GM12878 (cell line): Measurements from ENCODE around the gene CD55. TPM values are rescaled to one million over a fixed set of nuclear protein-coding genes. Genes with fewer than 3 reads are reported as not detected.

ENCODE experiments used
- ATAC-seq: fragments of 200-7000 bp; cut with Tn5 transposase; 3 replicates; pipeline ENCODE4 v1.9.1; 2020; ENCODE audit warnings: mild to moderate bottlenecking, moderate library complexity
- BruUV-seq: library from RNA; stranded (reverse); fragments of 400-500 nt; replicated peaks from 2 replicates; lab custom pipeline; 2021; lab: Mats Ljungman, UMichigan
- CTCF ChIA-PET: fragments of 300-600 bp; sonication (Branson Sonifier 250); formaldehyde crosslinking; extraction: SDS; loops from one replicate; lab custom pipeline; 2021; ENCODE audit warnings: inconsistent platforms; lab: Yijun Ruan, JAX
- POLR2A ChIA-PET: fragments of 350-600 bp; formaldehyde crosslinking; extraction: SDS; loops from one replicate; lab custom pipeline; 2021; ENCODE audit warnings: inconsistent platforms; lab: Charles Lee
- RAD21 ChIA-PET: fragments of 300-600 bp; sonication (Branson Sonifier 250); formaldehyde crosslinking; loops from one replicate; lab custom pipeline; 2023; ENCODE audit warnings: antibody characterized with exemption; ENCODE audit not compliant: unreplicated experiment; lab: Charles Lee
- SMC1A ChIA-PET: fragments of 300-600 bp; sonication (Branson Sonifier 250); formaldehyde crosslinking; loops from one replicate; lab custom pipeline; 2023; ENCODE audit not compliant: unreplicated experiment, uncharacterized antibody; lab: Charles Lee
- DNase-seq: peaks from one replicate; pipeline ENCODE4 v3.0.0-alpha.2; 2011; ENCODE audit warnings: low read depth, low spot score
- FAIRE-seq: peaks from 3 replicates; lab custom pipeline; 2011; peaks lifted over from hg19 to GRCh38; lab: Jason Lieb, UNC
- H2AFZ ChIP-seq: 2 replicates; pipeline ENCODE4 v1.6.0; 2011; ENCODE audit warnings: low read depth, low read length, control low read depth; ENCODE audit not compliant: control insufficient read depth
- H3K27ac ChIP-seq: 2 replicates; pipeline ENCODE4 v1.5.1; 2011; ENCODE audit warnings: control low read depth; ENCODE audit not compliant: control insufficient read depth, insufficient read depth
- H3K27me3 ChIP-seq, 2 experiments: replicated peaks in 1 of 2; 2 replicates each; pipeline versions ENCODE4 v1.6.0 to v1.6.1; 2011; ENCODE audit warnings: low read length in 1 of 2; ENCODE audit not compliant: control insufficient read depth in 2 of 2, insufficient read depth in 2 of 2
- H3K36me3 ChIP-seq, 2 experiments: 2 replicates each; pipeline ENCODE4 v1.5.1; 2011; ENCODE audit warnings: low read length in 1 of 2; ENCODE audit not compliant: control insufficient read depth in 2 of 2, insufficient read depth in 2 of 2
- H3K4me1 ChIP-seq: 2 replicates; pipeline ENCODE4 v1.6.1; 2011; ENCODE audit warnings: mild to moderate bottlenecking, low read length, moderate library complexity, mixed read lengths; ENCODE audit not compliant: control insufficient read depth, insufficient read depth
- H3K4me2 ChIP-seq: 2 replicates; pipeline ENCODE4 v1.6.0; 2011; ENCODE audit warnings: control low read depth; ENCODE audit not compliant: control insufficient read depth, insufficient read depth
- H3K4me3 ChIP-seq: fragments of 200-600 bp; sonication (generic); 2 replicates; pipeline ENCODE4 v1.5.1; 2016
- H3K79me2 ChIP-seq: 2 replicates; pipeline ENCODE4 v1.6.0; 2011; ENCODE audit warnings: low read length; ENCODE audit not compliant: control insufficient read depth, insufficient read depth
- H3K9ac ChIP-seq: 2 replicates; pipeline ENCODE4 v1.8.0; 2011; ENCODE audit warnings: low read length, control low read depth, mixed read lengths; ENCODE audit not compliant: control insufficient read depth, insufficient read depth
- H3K9me3 ChIP-seq: replicated peaks from 3 replicates; pipeline ENCODE4 v1.5.1; 2011; ENCODE audit warnings: mild to moderate bottlenecking, low read length; ENCODE audit not compliant: control insufficient read depth, insufficient read depth
- H4K20me1 ChIP-seq: 2 replicates; pipeline ENCODE4 v1.6.0; 2011; ENCODE audit not compliant: control insufficient read depth, insufficient read depth
- CBX3 ChIP-seq: fragments of 200-600 bp; sonication (generic); IDR thresholded peaks from 2 replicates; pipeline ENCODE4 v1.6.1; 2016; ENCODE audit warnings: low read depth, borderline replicate concordance
- CEBPB ChIP-seq, 2 experiments: fragments of 150-350 bp in 1 of 2; IDR thresholded peaks; 2 replicates each; pipeline ENCODE4 v1.6.1; 2012 to 2014; ENCODE audit warnings: low read depth in 2 of 2, low read length in 2 of 2, borderline replicate concordance in 1 of 2, inconsistent platforms in 1 of 2
- IRF4 ChIP-seq: IDR thresholded peaks from 2 replicates; pipeline ENCODE4 v1.6.1; 2011; ENCODE audit warnings: low read depth, low read length
- JUND ChIP-seq: IDR thresholded peaks from 2 replicates; pipeline ENCODE4 v1.6.1; 2012; ENCODE audit warnings: low read depth, mild to moderate bottlenecking, low read length, improper control_type of control experiment, moderate library complexity
- KAT2A ChIP-seq: conservative IDR thresholded peaks from 2 replicates; pipeline ENCODE4 v1.6.1; 2011; ENCODE audit warnings: low read depth, low read length; ENCODE audit not compliant: control insufficient read depth
- NFYA ChIP-seq: IDR thresholded peaks from 2 replicates; pipeline ENCODE4 v1.6.1; 2011; ENCODE audit warnings: low read depth, mild to moderate bottlenecking, low read length, improper control_type of control experiment, borderline replicate concordance
- NR2C1 ChIP-seq: fragments of 450-650 bp; IDR thresholded peaks from 2 replicates; pipeline ENCODE4 v1.6.1; 2017; ENCODE audit warnings: antibody characterized with exemption, mild to moderate bottlenecking, moderate library complexity
- NR2C2 ChIP-seq: IDR thresholded peaks from 2 replicates; pipeline ENCODE4 v1.6.1; 2011; ENCODE audit warnings: borderline replicate concordance, low read depth; ENCODE audit not compliant: control insufficient read depth, insufficient read length
- NRF1 ChIP-seq: conservative IDR thresholded peaks from 2 replicates; pipeline ENCODE4 v1.6.1; 2011; ENCODE audit warnings: mild to moderate bottlenecking, low read depth, low read length, improper control_type of control experiment
- PAX8 ChIP-seq: fragments of 450-650 bp; IDR thresholded peaks from 2 replicates; pipeline ENCODE4 v1.6.1; 2017; ENCODE audit warnings: mild to moderate bottlenecking, moderate library complexity
- POLR2A ChIP-seq: IDR thresholded peaks from 2 replicates; pipeline ENCODE4 v1.6.1; 2011; ENCODE audit warnings: low read depth, mild to moderate bottlenecking, low read length
- POU2F2 ChIP-seq: IDR thresholded peaks from 3 replicates; pipeline ENCODE4 v1.6.1; 2011; ENCODE audit warnings: low read depth, mild to moderate bottlenecking, low read length, borderline replicate concordance
- SRF ChIP-seq, 2 experiments: IDR thresholded peaks; 2 replicates each; pipeline ENCODE4 v1.6.1; 2011; ENCODE audit warnings: low read depth in 2 of 2, low read length in 2 of 2, mild to moderate bottlenecking in 1 of 2, moderate library complexity in 1 of 2
- TAF1 ChIP-seq: IDR thresholded peaks from 2 replicates; pipeline ENCODE4 v1.6.1; 2011; ENCODE audit warnings: mild to moderate bottlenecking, low read depth, low read length, borderline replicate concordance
- ZNF207 ChIP-seq: fragments of 450-650 bp; IDR thresholded peaks from 2 replicates; pipeline ENCODE4 v1.6.1; 2014; ENCODE audit warnings: antibody characterized with exemption, mild to moderate bottlenecking, borderline replicate concordance
- ZNF384 ChIP-seq: IDR thresholded peaks from 2 replicates; pipeline ENCODE4 v1.6.1; 2012; ENCODE audit warnings: low read depth, mild to moderate bottlenecking, low read length, improper control_type of control experiment, borderline replicate concordance
- WGBS: methylation state at CpG from one replicate; pipeline ENCODE4 v1.1.6; 2016; ENCODE audit warnings: low lambda C conversion rate; ENCODE audit not compliant: insufficient replicate concordance, insufficient coverage; ENCODE audit errors: missing lambda C conversion rate; 5-methylcytosine and 5-hydroxymethylcytosine counted together
- in situ Hi-C: fragments of 300-500 bp; cut with MboI; formaldehyde crosslinking; loops from 9 replicates; pipeline ENCODE4 v1.14.3; 2018; ENCODE audit warnings: mixed read lengths
- intact Hi-C: fragments of 100-400 bp; cut with micrococcal nuclease; formaldehyde crosslinking; loops from one replicate; pipeline ENCODE4 v1.14.2; 2022; ENCODE audit not compliant: unreplicated experiment
- polyA plus RNA-seq, 11 experiments: library from polyadenylated mRNA; depleted of rRNA in 4 of 11; unstranded in 6 of 11; stranded (reverse) in 5 of 11; fragments of >200 nt; fragmentation: Nextera tagmentation in 4 of 11; fragmentation: Illumina TruSeq in 1 of 11; extraction: Ambion mirVana in 4 of 11; extraction: Trizol in 1 of 11; gene quantifications; 1 replicate in 1 of 11; 2 replicates in 10 of 11; pipeline versions ENCODE4 v1.2.1 to v1.2.3, GENCODE V29; 2011 to 2016; ENCODE audit warnings: inconsistent platforms in 2 of 11, missing spikeins in 2 of 11, low read depth in 1 of 11
- total RNA-seq, 4 experiments: library from RNA; depleted of rRNA in 3 of 4; stranded (reverse); fragments of >200 nt in 3 of 4; fragmentation: Illumina TruSeq in 1 of 4; extraction: Trizol in 1 of 4; gene quantifications; 2 replicates each; pipeline versions ENCODE4 v1.2.1 to v1.2.3, GENCODE V29; 2013 to 2021
- TF ChIP-seq, protein P1 (sequence below): fragments of 450-650 bp; IDR thresholded peaks from 2 replicates; pipeline ENCODE4 v1.6.1; 2017; ENCODE audit warnings: mild to moderate bottlenecking, moderate library complexity

CD55 gene
- total and polyA plus RNA-seq, 10 of the 15 experiments (the other 5 are each of a cell fraction or from before 2014, with no cell fraction given): 5.2 to 46.5 (median 15.1) TPM

GRCh38 chr1:207335695-207336363, 14.4 kb downstream of the CD55 start:
- RAD21 ChIA-PET: interaction anchor here (1.0 to 3.0 kb wide), 9 partner anchors 11 to 95 kb away, joined by 3 to 62 read pairs (median 5); partner anchors contain the start of gene CD55
- H3K9ac ChIP-seq: peak overlapping the region; percentile 45
- FAIRE-seq: peak; percentile 78
- TF ChIP-seq SRF (IDR thresholded peaks at IDR 0.05; ENCODE audit: low read depth in 2 of 2, low read length in 2 of 2): no peak
- TF ChIP-seq PAX8: no peak
- 0 out of 2 replicates have a peak, but pooled peaks have one; percentile 4 for TF ChIP-seq TAF1
- no peak for TF ChIP-seq IRF4
- no peak for TF ChIP-seq JUND
- no peak for TF ChIP-seq NR2C2
- no peak for TF ChIP-seq NFYA
- TF ChIP-seq NRF1: no peak
- TF ChIP-seq ZNF207: no peak
- TF ChIP-seq POU2F2: no peak; the same call in 2 of the 3 replicates
- no peak for TF ChIP-seq NR2C1
- TF ChIP-seq ZNF384: no peak
- TF ChIP-seq KAT2A: no peak
- TF ChIP-seq, protein P1, sequence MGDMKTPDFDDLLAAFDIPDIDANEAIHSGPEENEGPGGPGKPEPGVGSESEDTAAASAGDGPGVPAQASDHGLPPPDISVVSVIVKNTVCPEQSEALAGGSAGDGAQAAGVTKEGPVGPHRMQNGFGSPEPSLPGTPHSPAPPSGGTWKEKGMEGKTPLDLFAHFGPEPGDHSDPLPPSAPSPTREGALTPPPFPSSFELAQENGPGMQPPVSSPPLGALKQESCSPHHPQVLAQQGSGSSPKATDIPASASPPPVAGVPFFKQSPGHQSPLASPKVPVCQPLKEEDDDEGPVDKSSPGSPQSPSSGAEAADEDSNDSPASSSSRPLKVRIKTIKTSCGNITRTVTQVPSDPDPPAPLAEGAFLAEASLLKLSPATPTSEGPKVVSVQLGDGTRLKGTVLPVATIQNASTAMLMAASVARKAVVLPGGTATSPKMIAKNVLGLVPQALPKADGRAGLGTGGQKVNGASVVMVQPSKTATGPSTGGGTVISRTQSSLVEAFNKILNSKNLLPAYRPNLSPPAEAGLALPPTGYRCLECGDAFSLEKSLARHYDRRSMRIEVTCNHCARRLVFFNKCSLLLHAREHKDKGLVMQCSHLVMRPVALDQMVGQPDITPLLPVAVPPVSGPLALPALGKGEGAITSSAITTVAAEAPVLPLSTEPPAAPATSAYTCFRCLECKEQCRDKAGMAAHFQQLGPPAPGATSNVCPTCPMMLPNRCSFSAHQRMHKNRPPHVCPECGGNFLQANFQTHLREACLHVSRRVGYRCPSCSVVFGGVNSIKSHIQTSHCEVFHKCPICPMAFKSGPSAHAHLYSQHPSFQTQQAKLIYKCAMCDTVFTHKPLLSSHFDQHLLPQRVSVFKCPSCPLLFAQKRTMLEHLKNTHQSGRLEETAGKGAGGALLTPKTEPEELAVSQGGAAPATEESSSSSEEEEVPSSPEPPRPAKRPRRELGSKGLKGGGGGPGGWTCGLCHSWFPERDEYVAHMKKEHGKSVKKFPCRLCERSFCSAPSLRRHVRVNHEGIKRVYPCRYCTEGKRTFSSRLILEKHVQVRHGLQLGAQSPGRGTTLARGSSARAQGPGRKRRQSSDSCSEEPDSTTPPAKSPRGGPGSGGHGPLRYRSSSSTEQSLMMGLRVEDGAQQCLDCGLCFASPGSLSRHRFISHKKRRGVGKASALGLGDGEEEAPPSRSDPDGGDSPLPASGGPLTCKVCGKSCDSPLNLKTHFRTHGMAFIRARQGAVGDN: peak; percentile 62; the same call in 1 of the 2 replicates
- no peak for TF ChIP-seq POLR2A
- no peak for TF ChIP-seq CBX3
- TF ChIP-seq CEBPB (IDR thresholded peaks at IDR 0.05; ENCODE audit: borderline replicate concordance in 1 of 2, low read depth in 2 of 2, low read length in 2 of 2): no peak

More at GRCh38 chr1:207335695-207336363, 14.4 kb downstream of the CD55 start:
- no peaks in the 10 kb centered on the region for H3K79me2 ChIP-seq
- no TSS peak for BruUV-seq
- peaks cover 19% of the 10 kb centered on the region for H3K9me3 ChIP-seq
- POLR2A ChIA-PET: interaction anchor here (0.6 to 6.9 kb wide), 6 partner anchors 14 to 148 kb away, joined by 3 to 74 read pairs (median 3); partner anchors contain the start of gene CD55
- 1% methylated on average over 6 of the region's 6 CpGs for WGBS
- in situ Hi-C loops: loop anchor here (10.0 kb wide), 1 partner anchor 411 kb away; the partner anchor contains the start of gene FCMR
- CTCF ChIA-PET: interaction anchor here (0.6 to 5.0 kb wide), 12 partner anchors 10 to 257 kb away, joined by 3 to 43 read pairs (median 3); partner anchors contain the start of gene CD55
- peaks cover 1 to 4% of the 10 kb centered on the region in 2 experiments; a peak in 1 of 4 replicates for H3K36me3 ChIP-seq
- ATAC-seq (peak; percentile 82), DNase-seq (peak; percentile 91)
- H3K4me2 ChIP-seq: peak overlapping the region; percentile 83
- H2AFZ ChIP-seq: peak overlapping the region; percentile 56
- SMC1A ChIA-PET: interaction anchor here (0.8 to 7.0 kb wide), 11 partner anchors 10 to 95 kb away, joined by 3 to 144 read pairs (median 10); partner anchors contain the start of gene CD55
- no peak overlapping the region; the same call in 1 of the 2 replicates for H3K4me3 ChIP-seq
- intact Hi-C loops: no loop called here
- H3K4me1 ChIP-seq: peaks cover 47% of the 10 kb centered on the region
- H4K20me1 ChIP-seq: no peaks in the 10 kb centered on the region
- peak overlapping the region; percentile 81 for H3K27ac ChIP-seq
- H3K27me3 ChIP-seq: no peaks in the 10 kb centered on the region
